ENCODE measurements around the gene SLFN5.
"Not testable (repeated sequence)": the region's sequence is repeated elsewhere in the genome, so short reads cannot be mapped to it uniquely, and the experiment has no call there.

The SLFN5 gene

GRCh38 chr17:35255316-35255715 is 12.4 kb downstream of the SLFN5 start:
- H3K27ac Mint-ChIP-seq, result peak overlapping the region; percentile 50
- H3K36me3 Mint-ChIP-seq (ENCODE audit: low read depth), result peaks cover 27% of the 10 kb centered on the region
- H3K4me3 Mint-ChIP-seq, result no peak overlapping the region
- no peak for ATAC-seq
- no peaks in the 10 kb centered on the region for H3K27me3 Mint-ChIP-seq
- peaks cover 81% of the 10 kb centered on the region for H3K4me1 Mint-ChIP-seq
- DNase-seq, result no peak
- H3K9me3 Mint-ChIP-seq, result no peaks in the 10 kb centered on the region

DNA sequence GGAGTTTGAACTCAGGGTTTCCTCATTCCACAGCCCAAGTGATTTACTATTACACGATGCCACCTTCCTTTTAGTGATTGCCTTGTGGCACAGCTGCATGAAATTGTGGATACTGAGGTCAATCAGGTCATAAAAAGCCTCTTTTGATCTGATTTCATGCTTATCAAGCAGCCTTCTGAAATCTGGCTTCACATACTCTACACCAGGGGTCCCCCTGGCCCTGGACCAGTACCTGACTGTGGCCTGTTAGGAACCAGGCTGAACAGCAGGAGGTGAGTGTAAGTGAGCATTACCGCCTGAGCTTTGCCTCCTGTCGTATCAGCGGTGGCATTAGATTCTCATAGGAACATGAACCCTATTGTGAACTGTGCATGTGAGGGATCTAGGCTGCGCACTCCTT is 13.8 kb downstream of the SLFN5 start:
- peaks cover 73% of the 10 kb centered on the region for H3K4me1 Mint-ChIP-seq
- DNase-seq, result no peak
- peaks cover 22% of the 10 kb centered on the region for H3K36me3 Mint-ChIP-seq (ENCODE audit: low read depth)
- H3K9me3 Mint-ChIP-seq, result no peaks in the 10 kb centered on the region
- H3K27me3 Mint-ChIP-seq, result no peaks in the 10 kb centered on the region
- H3K4me3 Mint-ChIP-seq, result no peak overlapping the region
- H3K27ac Mint-ChIP-seq, result peak overlapping the region; percentile 72
- ATAC-seq, result peak; percentile 52

DNA sequence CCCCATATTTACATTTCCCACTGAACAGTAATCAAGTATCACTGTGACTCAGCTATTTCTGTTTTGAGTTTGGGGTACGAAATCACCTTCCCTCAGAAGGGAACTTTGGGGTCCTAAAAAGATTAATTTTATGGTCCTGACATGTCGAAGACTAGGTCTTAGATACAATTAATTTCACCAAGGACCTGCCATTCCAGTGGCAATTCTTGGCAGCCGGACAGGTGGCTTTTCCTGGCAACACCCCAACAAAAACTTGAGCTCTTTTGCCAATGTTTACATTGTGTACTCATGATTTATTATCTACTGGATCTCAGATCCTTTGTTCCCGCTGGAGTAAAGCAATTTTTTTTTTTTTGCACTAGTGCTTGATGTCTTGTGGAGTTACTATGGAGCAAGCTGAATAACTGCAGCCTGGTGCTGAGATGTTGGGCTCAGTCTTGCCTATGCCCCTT is 14.4 kb downstream of the SLFN5 start:
- no peak for DNase-seq
- peak overlapping the region; percentile 72 for H3K27ac Mint-ChIP-seq
- H3K4me3 Mint-ChIP-seq, result no peak overlapping the region
- H3K27me3 Mint-ChIP-seq, result no peaks in the 10 kb centered on the region
- ATAC-seq, result no peak
- peaks cover 22% of the 10 kb centered on the region for H3K36me3 Mint-ChIP-seq (ENCODE audit: low read depth)
- H3K9me3 Mint-ChIP-seq, result no peaks in the 10 kb centered on the region
- H3K4me1 Mint-ChIP-seq, result peaks cover 69% of the 10 kb centered on the region

DNA sequence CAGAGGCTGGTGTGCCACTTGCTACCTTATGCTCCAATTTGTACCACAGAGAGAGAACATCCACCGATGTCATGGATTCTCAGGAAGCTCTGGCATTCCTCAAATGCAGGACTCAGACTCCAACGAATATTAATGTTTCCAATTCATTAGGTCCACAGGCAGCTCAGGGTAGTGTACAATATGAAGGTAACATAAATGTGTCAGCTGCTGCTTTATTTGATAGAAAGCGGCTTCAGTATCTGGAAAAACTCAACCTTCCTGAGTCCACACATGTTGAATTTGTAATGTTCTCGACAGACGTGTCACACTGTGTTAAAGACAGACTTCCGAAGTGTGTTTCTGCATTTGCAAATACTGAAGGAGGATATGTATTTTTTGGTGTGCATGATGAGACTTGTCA is 16.1 kb downstream of the SLFN5 start:
- Mint-ChIP-seq H3K4me1 (peaks cover 60% of the 10 kb centered on the region), H3K36me3 (ENCODE audit: low read depth) (peaks cover 30% of the 10 kb centered on the region), H3K27me3 (no peaks in the 10 kb centered on the region), H3K4me3 (no peak overlapping the region), H3K27ac (peak overlapping the region; percentile 4), H3K9me3 (no peaks in the 10 kb centered on the region)
- ATAC-seq (no peak), DNase-seq (no peak)

DNA sequence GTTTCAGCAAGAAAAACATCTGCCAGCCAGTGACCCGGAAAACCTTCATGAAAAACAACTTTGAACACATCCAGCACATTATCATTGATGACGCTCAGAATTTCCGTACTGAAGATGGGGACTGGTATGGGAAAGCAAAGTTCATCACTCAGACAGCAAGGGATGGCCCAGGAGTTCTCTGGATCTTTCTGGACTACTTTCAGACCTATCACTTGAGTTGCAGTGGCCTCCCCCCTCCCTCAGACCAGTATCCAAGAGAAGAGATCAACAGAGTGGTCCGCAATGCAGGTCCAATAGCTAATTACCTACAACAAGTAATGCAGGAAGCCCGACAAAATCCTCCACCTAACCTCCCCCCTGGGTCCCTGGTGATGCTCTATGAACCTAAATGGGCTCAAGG is 22.2 kb downstream of the SLFN5 start:
- ATAC-seq (no peak), DNase-seq (no peak)
- H3K4me1 Mint-ChIP-seq, result peaks cover 57% of the 10 kb centered on the region
- no peaks in the 10 kb centered on the region for H3K9me3 Mint-ChIP-seq
- peaks cover 34% of the 10 kb centered on the region for H3K36me3 Mint-ChIP-seq (ENCODE audit: low read depth)
- H3K4me3 Mint-ChIP-seq, result no peak overlapping the region
- no peak overlapping the region for H3K27ac Mint-ChIP-seq
- no peaks in the 10 kb centered on the region for H3K27me3 Mint-ChIP-seq

GRCh38 chr17:35265566-35266141 is 22.8 kb downstream of the SLFN5 start:
- H3K36me3 Mint-ChIP-seq (ENCODE audit: low read depth), result peaks cover 34% of the 10 kb centered on the region

GRCh38 chr17:35274167-35275066 is 31.5 kb downstream of the SLFN5 start:
- DNase-seq; H3K36me3 Mint-ChIP-seq (ENCODE audit: low read depth); H3K27me3 Mint-ChIP-seq; ATAC-seq; H3K9me3 Mint-ChIP-seq: not testable (repeated sequence)
- peak overlapping the region; percentile 21 for H3K4me3 Mint-ChIP-seq
- peak overlapping the region; percentile 9 for H3K27ac Mint-ChIP-seq
- peaks cover 54% of the 10 kb centered on the region for H3K4me1 Mint-ChIP-seq

More at GRCh38 chr17:35265566-35266141, 22.8 kb downstream of the SLFN5 start:
- H3K27me3 Mint-ChIP-seq, result no peaks in the 10 kb centered on the region
- H3K4me1 Mint-ChIP-seq, result peaks cover 63% of the 10 kb centered on the region
- H3K4me3 Mint-ChIP-seq, result no peak overlapping the region
- no peak for DNase-seq
- H3K9me3 Mint-ChIP-seq, result no peaks in the 10 kb centered on the region
- peak overlapping the region; percentile 70 for H3K27ac Mint-ChIP-seq
- no peak for ATAC-seq

DNA sequence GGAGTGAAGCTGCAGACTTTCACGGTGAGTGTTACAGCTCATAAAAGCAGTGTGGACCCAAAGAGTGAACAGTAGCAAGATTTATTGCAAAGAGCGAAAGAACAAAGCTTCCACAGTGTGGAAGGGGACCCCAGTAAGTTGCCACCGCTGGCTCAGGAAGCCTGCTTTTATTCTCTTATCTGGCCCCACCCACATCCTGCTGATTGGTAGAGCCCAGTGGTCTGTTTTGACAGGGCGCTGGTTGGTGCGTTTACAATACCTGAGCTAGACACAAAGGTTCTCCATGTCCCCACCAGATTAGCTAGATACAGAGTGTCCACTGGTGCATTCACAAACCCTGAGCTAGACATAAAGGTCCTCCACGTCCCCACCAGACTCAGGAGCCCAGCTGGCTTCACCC is 35.6 kb downstream of the SLFN5 start:
- not testable (repeated sequence) for H3K27me3 Mint-ChIP-seq; ATAC-seq; DNase-seq; H3K27ac Mint-ChIP-seq; H3K36me3 Mint-ChIP-seq (ENCODE audit: low read depth); H3K4me3 Mint-ChIP-seq; H3K9me3 Mint-ChIP-seq
- H3K4me1 Mint-ChIP-seq, result peaks cover 32% of the 10 kb centered on the region

GRCh38 chr17:35278876-35279275 is 36.0 kb downstream of the SLFN5 start:
- ATAC-seq; H3K9me3 Mint-ChIP-seq; H3K27me3 Mint-ChIP-seq; H3K4me3 Mint-ChIP-seq; DNase-seq; H3K27ac Mint-ChIP-seq; H3K36me3 Mint-ChIP-seq (ENCODE audit: low read depth): not testable (repeated sequence)
- H3K4me1 Mint-ChIP-seq, result peaks cover 27% of the 10 kb centered on the region

DNA sequence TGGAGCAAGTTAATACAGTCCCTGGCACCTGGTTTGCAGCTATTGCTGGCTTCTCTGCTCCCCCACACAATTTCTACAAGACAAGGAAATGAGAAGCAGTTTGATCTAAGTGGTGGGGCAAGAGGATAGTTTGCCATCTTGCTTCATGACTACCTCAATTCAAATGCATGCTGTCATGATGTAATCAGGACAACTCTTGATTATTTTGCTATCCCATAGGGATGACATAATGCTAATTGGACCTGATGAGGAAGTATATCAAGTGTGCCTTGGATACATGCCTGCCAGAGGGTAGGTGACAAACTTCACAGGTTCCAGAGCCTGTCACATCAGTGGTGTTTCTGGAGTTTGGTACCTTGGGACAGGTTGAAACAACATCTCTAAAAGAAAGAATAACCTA is 40.9 kb downstream of the SLFN5 start:
- Mint-ChIP-seq H3K36me3 (ENCODE audit: low read depth) (no peaks in the 10 kb centered on the region), H3K27ac (no peak overlapping the region), H3K27me3 (no peaks in the 10 kb centered on the region), H3K9me3 (peaks cover 6% of the 10 kb centered on the region), H3K4me1 (peaks cover 28% of the 10 kb centered on the region), H3K4me3 (no peak overlapping the region)
- DNase-seq (no peak), ATAC-seq (no peak)

- H3K36me3 Mint-ChIP-seq (ENCODE audit: low read depth), result no peaks in the 10 kb centered on the region
- peaks cover 12% of the 10 kb centered on the region for H3K9me3 Mint-ChIP-seq
- no peak for DNase-seq
- H3K4me3 Mint-ChIP-seq, result no peak overlapping the region
- H3K4me1 Mint-ChIP-seq, result peaks cover 39% of the 10 kb centered on the region
- no peaks in the 10 kb centered on the region for H3K27me3 Mint-ChIP-seq
- no peak for ATAC-seq
- no peak overlapping the region for H3K27ac Mint-ChIP-seq
These were observed 42.1 kb downstream of the SLFN5 start for GRCh38 chr17:35284955-35285354.

GRCh38 chr17:35286120-35286781 is 43.4 kb downstream of the SLFN5 start:
- H3K4me1 Mint-ChIP-seq, result peaks cover 42% of the 10 kb centered on the region
- H3K27me3 Mint-ChIP-seq, result no peaks in the 10 kb centered on the region
- no peaks in the 10 kb centered on the region for H3K36me3 Mint-ChIP-seq (ENCODE audit: low read depth)
- peaks cover 12% of the 10 kb centered on the region for H3K9me3 Mint-ChIP-seq
- DNase-seq (no peak), ATAC-seq (peak; percentile 79)
- peak overlapping the region; percentile 67 for H3K27ac Mint-ChIP-seq
- H3K4me3 Mint-ChIP-seq, result peak overlapping the region; percentile 19

DNA sequence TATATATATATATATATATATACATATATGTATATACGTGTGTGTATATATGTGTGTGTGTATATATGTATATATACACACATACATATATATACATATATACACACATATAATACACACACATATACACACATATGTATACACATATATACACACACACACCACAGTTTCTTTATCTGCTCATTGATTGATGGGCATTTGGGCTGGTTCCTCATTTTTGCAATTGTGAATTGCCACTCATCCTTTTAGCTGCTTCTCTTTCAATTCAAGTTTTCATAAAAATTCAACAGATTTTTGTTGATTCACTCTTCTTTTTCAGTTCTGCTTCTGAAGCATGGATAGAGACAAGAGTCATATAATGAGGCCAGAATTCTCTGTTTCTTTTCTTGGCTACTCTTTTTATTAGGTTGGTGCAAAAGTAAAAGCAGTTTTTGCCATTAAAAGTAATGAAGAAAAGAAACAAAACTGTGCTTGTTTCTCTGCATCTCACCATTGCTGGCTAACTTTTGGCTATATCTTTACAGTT is 44.5 kb downstream of the SLFN5 start:
- H3K4me1 Mint-ChIP-seq, result peaks cover 43% of the 10 kb centered on the region
- DNase-seq, result no peak
- H3K9me3 Mint-ChIP-seq, result peaks cover 12% of the 10 kb centered on the region
- no peak for ATAC-seq
- no peaks in the 10 kb centered on the region for H3K36me3 Mint-ChIP-seq (ENCODE audit: low read depth)
- no peak overlapping the region for H3K4me3 Mint-ChIP-seq
- H3K27ac Mint-ChIP-seq, result no peak overlapping the region
- H3K27me3 Mint-ChIP-seq, result no peaks in the 10 kb centered on the region

DNA sequence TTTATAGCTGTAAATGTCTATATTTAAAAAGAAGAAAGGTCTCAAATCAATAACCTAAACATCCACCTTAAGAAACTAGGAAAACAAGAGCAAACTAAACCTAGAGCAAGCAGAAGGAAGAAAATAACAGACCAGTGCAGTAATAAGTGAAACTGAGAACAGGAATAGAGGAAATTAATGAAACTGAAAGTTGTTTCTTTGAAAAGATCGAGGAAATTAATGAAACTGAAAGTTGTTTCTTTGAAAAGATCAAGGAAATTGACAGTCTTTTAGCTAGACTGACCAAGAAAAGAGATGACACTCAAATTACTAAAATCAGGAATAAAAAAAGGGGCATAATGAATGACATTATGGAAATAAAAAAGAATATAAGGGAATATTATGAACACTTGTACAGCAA is 46.4 kb downstream of the SLFN5 start:
- peak overlapping the region; percentile 59 for H3K27ac Mint-ChIP-seq
- H3K9me3 Mint-ChIP-seq, result peaks cover 12% of the 10 kb centered on the region
- H3K4me1 Mint-ChIP-seq, result peaks cover 43% of the 10 kb centered on the region
- no peaks in the 10 kb centered on the region for H3K27me3 Mint-ChIP-seq
- DNase-seq (no peak), ATAC-seq (no peak)
- peak overlapping the region; percentile 49 for H3K4me3 Mint-ChIP-seq
- no peaks in the 10 kb centered on the region for H3K36me3 Mint-ChIP-seq (ENCODE audit: low read depth)
